MCF 10A (cell line): ENCODE data around the gene RPRD1A. TPM values are rescaled to one million over a fixed set of nuclear protein-coding genes. Genes with fewer than 3 reads are reported as not detected.
"Not testable (repeated sequence)": the region's sequence is repeated elsewhere in the genome, so short reads cannot be mapped to it uniquely, and the experiment has no call there.

Source experiments
- BruUV-seq: library from RNA; stranded (reverse); fragments of 400-500 nt; replicated peaks from 2 replicates; lab custom pipeline; 2021; lab: Mats Ljungman, UMichigan
- CTCF ChIA-PET: fragments of 300-600 bp; sonication (Branson Sonifier 250); formaldehyde crosslinking; extraction: SDS; loops from one replicate; lab custom pipeline; 2021; ENCODE audit warnings: antibody characterized with exemption, inconsistent platforms; lab: Yijun Ruan, JAX
- POLR2A ChIA-PET: fragments of 300-600, 350-650 bp; sonication (Branson Sonifier 250); formaldehyde crosslinking; extraction: SDS; loops from one replicate; lab custom pipeline; 2020; ENCODE audit warnings: antibody characterized with exemption, inconsistent platforms; lab: Yijun Ruan, JAX
- DNase-seq: peaks from one replicate; pipeline ENCODE4 v3.0.0-alpha.2; 2018; ENCODE audit not compliant: unreplicated experiment
- H3K27ac Mint-ChIP-seq: one replicate; pipeline ENCODE4 v1.8.0; 2022; ENCODE audit warnings: mild to moderate bottlenecking, low read depth, mixed read lengths; ENCODE audit not compliant: unreplicated experiment
- H3K27me3 Mint-ChIP-seq: one replicate; pipeline ENCODE4 v1.8.0; 2022; ENCODE audit warnings: mixed read lengths; ENCODE audit not compliant: insufficient read depth, unreplicated experiment
- H3K36me3 Mint-ChIP-seq: one replicate; pipeline ENCODE4 v1.8.0; 2022; ENCODE audit warnings: mild to moderate bottlenecking, moderate library complexity, mixed read lengths; ENCODE audit not compliant: insufficient read depth, unreplicated experiment
- H3K4me1 Mint-ChIP-seq: one replicate; pipeline ENCODE4 v1.8.0; 2022; ENCODE audit warnings: mixed read lengths; ENCODE audit not compliant: insufficient read depth, unreplicated experiment
- H3K4me3 Mint-ChIP-seq: one replicate; pipeline ENCODE4 v1.8.0; 2022; ENCODE audit warnings: mild to moderate bottlenecking, moderate library complexity, mixed read lengths; ENCODE audit not compliant: unreplicated experiment
- H3K9me3 Mint-ChIP-seq: one replicate; pipeline ENCODE4 v1.8.0; 2022; ENCODE audit warnings: mixed read lengths; ENCODE audit not compliant: unreplicated experiment
- CTCF ChIP-seq: fragments of 200-600 bp; IDR thresholded peaks from one replicate; pipeline ENCODE4 v1.8.0; 2022; ENCODE audit warnings: antibody characterized with exemption, mild to moderate bottlenecking; ENCODE audit not compliant: unreplicated experiment
- intact Hi-C: fragments of 100-400 bp; cut with micrococcal nuclease; formaldehyde crosslinking; loops from 2 replicates; pipeline ENCODE4 v1.14.1; 2022
- total RNA-seq: library from RNA; stranded (reverse); gene quantifications from 2 replicates; pipeline ENCODE4 v1.2.3, GENCODE V29; 2022

RPRD1A gene
- total RNA-seq, 1 experiment from 2014 or later, result 89.1 TPM

DNA sequence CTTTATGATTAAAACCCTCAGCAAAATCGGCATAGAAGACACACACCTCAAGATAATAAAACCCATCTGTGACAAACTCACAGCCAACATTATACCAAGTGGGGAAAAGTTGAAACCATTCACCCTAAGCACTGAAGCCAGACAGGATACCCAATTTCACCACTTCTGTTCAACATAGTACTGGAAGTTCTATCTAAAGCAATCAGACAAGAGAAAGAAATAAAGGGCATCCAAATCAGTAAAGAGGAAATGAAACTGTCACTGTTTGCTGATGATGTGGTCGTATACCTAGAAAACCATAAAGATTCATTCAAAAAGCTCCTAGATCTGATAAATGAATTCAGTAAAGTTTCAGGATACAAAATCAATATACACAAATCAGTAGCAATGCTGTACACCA is 16.4 kb upstream of the RPRD1A start:
- no peak overlapping the region for H3K27ac Mint-ChIP-seq
- ChIA-PET POLR2A (no interaction called here), CTCF (no interaction called here)
- peaks cover 3% of the 10 kb centered on the region for H3K4me1 Mint-ChIP-seq
- no peaks in the 10 kb centered on the region for H3K36me3 Mint-ChIP-seq
- no peak overlapping the region for H3K4me3 Mint-ChIP-seq
- intact Hi-C loops, result no loop called here
- no peak for DNase-seq
- peaks cover 12% of the 10 kb centered on the region for H3K9me3 Mint-ChIP-seq
- H3K27me3 Mint-ChIP-seq, result no peaks in the 10 kb centered on the region
- BruUV-seq, result no TSS peak
- TF ChIP-seq CTCF, result no peak

DNA sequence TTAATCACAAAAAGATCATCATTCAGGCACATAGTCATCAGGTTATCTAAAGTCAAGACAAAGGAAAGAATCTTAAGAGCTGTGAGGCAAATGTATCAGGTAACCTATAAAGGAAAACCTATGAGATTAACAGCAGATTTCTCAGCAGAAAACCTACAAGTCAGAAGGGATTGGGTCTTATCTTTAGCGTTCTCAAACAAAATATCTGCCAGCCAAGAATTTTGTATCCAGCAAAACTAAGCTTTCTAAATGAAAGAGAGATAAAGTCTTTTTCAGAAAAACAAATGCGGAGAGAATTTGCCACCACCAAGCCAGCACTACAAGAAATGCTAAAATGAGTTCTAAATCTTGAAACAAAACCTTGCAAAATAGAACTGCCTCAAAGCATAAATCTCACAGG is 13.8 kb upstream of the RPRD1A start:
- CTCF ChIA-PET, result interaction anchor here (1.8 kb wide), 1 partner anchor 63 kb away, joined by 5 read pairs; no protein-coding TSS in a partner anchor
- H3K27me3 Mint-ChIP-seq, H3K4me3 Mint-ChIP-seq, H3K27ac Mint-ChIP-seq, DNase-seq, H3K4me1 Mint-ChIP-seq, intact Hi-C loops, H3K36me3 Mint-ChIP-seq, BruUV-seq: not testable (repeated sequence)
- peaks cover 12% of the 10 kb centered on the region for H3K9me3 Mint-ChIP-seq
- POLR2A ChIA-PET, result interaction anchor here (2.2 kb wide), 1 partner anchor 14 kb away, joined by 6 read pairs; the partner anchor contains the start of gene RPRD1A

GRCh38 chr18:36078751-36079529 is 11.6 kb upstream of the RPRD1A start:
- peaks cover 4% of the 10 kb centered on the region for H3K9me3 Mint-ChIP-seq
- no peaks in the 10 kb centered on the region for H3K4me1 Mint-ChIP-seq
- no peak for TF ChIP-seq CTCF
- POLR2A ChIA-PET, result interaction anchor here (0.6 to 2.2 kb wide), 4 partner anchors 12 to 1441 kb away, joined by 3 to 6 read pairs (median 3); partner anchors contain the start of genes RPRD1A and SLC39A6
- BruUV-seq, result no TSS peak
- CTCF ChIA-PET, result interaction anchor here (0.7 to 2.2 kb wide), 3 partner anchors 16 to 97 kb away, joined by 3 to 11 read pairs (median 5); no protein-coding TSS in a partner anchor
- H3K36me3 Mint-ChIP-seq, result no peaks in the 10 kb centered on the region
- intact Hi-C loops, result no loop called here
- no peak overlapping the region for H3K27ac Mint-ChIP-seq
- no peak overlapping the region for H3K4me3 Mint-ChIP-seq
- DNase-seq, result no peak
- H3K27me3 Mint-ChIP-seq, result no peaks in the 10 kb centered on the region

GRCh38 chr18:36077764-36078163 is 10.4 kb upstream of the RPRD1A start:
- H3K36me3 Mint-ChIP-seq, BruUV-seq, H3K27me3 Mint-ChIP-seq, DNase-seq, intact Hi-C loops, H3K9me3 Mint-ChIP-seq, H3K4me1 Mint-ChIP-seq, POLR2A ChIA-PET, H3K27ac Mint-ChIP-seq, H3K4me3 Mint-ChIP-seq, CTCF ChIA-PET: not testable (repeated sequence)
